Adrenal gland (tissue), 5 donors: ENCODE data around the gene SIPA1.

Experiments used
- CTCF ChIP-seq, 6 experiments: fragments of 450-650 bp in 4 of 6; fragments of 200-600 bp in 2 of 6; sonication (generic) in 1 of 6; IDR thresholded peaks; 1 replicate in 5 of 6; 2 replicates in 1 of 6; pipeline versions ENCODE4 v1.5.1 to v1.8.0; 2016 to 2021; ENCODE audit warnings: antibody characterized with exemption in 6 of 6, mild to moderate bottlenecking in 2 of 6, moderate library complexity in 1 of 6
- POLR2A ChIP-seq, 2 donors: fragments of 450-650 bp; IDR thresholded peaks; one replicate each; pipeline ENCODE4 v1.6.1; 2017; ENCODE audit warnings: antibody characterized with exemption in 2 of 2, mild to moderate bottlenecking in 2 of 2, moderate library complexity in 1 of 2
- donor health status: DM: no; HTN: no; CAD: no.

- no peak for TF ChIP-seq CTCF (IDR thresholded peaks at IDR 0.05)
- no peak for TF ChIP-seq POLR2A (IDR thresholded peaks at IDR 0.05)
Observed at GRCh38 chr11:65660038-65660437, 22.1 kb downstream of the SIPA1 start.
